ENCODE measurements around the gene ATOH8. TPM values are rescaled to one million over a fixed set of nuclear protein-coding genes. Genes with fewer than 3 reads are reported as not detected.

The ATOH8 gene
- polyA plus RNA-seq, 2 of the 4 experiments (the other 2 are of a cell fraction): 1.8 to 20.0 TPM

DNA sequence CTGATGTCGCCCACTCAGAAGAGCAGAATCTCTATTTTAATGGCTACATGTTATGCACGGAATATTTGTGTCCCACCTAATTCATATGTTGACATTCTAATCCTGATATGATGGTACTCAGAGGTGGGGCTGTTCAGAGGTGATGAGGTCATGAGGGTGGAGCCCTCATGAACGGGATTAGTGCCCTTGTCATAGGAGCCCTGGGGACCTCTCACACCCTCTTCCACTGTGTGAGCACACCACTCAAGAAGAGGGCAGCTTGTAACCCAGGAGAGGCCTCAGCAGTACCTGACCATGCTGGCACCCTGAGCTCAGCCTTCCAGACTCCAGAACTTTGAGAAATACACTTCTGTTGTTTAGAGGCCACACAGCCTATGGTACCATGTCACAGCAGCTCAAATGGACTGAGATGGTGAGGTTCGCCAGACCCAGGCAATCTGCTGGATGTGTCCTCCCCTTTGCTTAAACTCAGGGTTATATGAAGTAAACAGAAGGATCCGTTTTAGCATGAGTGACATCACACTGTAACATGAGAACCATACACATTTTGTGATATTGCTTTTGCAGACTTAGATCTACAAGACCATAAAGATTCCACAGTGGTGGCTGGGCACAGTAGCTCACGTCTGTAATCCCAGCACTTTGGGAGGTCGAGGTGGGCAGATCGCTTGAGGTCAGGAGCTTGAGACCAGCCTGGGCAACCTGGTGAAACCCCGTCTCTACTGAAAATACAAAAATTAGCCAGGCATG lies 48.7 kb downstream of the ATOH8 start:
- no peak for FAIRE-seq
- Histone ChIP-seq H3K4me1 (peaks cover 48% of the 10 kb centered on the region), H3K4me3 (no peak overlapping the region), H3K27ac (no peak overlapping the region), H3K4me2 (no peak overlapping the region), H3K9me3 (peaks cover 10% of the 10 kb centered on the region; the same call in 2 of the 3 replicates)
- TF ChIP-seq RARB (CRISPR knock-in tag; IDR thresholded peaks at IDR 0.05) (no peak), HEYL (CRISPR knock-in tag; IDR thresholded peaks at IDR 0.05) (no peak), ZNF302 (CRISPR knock-in tag; IDR thresholded peaks at IDR 0.05) (no peak)
- TF ChIP-seq, protein P1, sequence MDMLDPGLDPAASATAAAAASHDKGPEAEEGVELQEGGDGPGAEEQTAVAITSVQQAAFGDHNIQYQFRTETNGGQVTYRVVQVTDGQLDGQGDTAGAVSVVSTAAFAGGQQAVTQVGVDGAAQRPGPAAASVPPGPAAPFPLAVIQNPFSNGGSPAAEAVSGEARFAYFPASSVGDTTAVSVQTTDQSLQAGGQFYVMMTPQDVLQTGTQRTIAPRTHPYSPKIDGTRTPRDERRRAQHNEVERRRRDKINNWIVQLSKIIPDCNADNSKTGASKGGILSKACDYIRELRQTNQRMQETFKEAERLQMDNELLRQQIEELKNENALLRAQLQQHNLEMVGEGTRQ (IDR thresholded peaks at IDR 0.05): no peak
- no peak for ATAC-seq
- POLR2A ChIA-PET: no interaction called here
- CTCF ChIA-PET: interaction anchor here (0.7 to 35.1 kb wide), 7 partner anchors 11 to 828 kb away, joined by 3 to 1675 read pairs (median 8); partner anchors contain the start of gene ATOH8
- WGBS (ENCODE audit: missing lambda C conversion rate): 71% methylated on average over 9 of the region's 9 CpGs
- no peak for DNase-seq (ENCODE audit: low read depth in 1 of 2, low spot score in 1 of 2)

DNA sequence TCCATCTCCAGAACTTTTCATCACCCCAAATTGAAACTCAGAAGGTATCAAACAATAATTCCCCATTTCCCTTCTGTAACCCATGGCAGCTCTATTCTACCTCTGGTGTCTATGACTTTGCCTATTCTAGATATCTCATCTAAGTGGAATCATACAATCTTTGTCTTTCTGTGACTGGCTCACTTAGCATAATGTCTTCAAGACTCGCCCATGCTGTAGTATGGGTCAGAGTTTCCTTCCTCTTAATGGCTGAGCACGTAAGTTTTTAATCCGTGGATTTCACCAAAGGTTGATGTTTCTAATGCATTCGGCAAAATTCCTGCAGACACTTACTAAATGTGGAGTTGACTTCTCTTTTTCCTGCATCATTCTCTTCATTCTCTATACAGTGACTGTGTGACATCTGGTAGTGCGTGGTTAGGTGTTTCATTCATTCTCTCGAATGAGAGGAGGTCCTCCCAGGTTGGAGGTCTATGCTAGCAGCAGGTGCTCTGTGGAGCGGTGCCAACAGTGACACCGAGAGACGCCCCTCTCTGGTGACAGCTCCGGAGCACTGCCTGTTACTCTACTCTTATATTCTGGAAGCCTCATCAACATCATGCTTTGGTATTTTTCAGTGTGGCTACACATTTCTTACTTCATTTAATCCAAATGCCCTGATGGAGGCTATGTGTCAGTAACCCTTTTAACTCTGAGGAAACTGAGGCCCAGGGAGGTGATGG lies 50.1 kb downstream of the ATOH8 start:
- 87% methylated on average over 10 of the region's 10 CpGs for WGBS (ENCODE audit: missing lambda C conversion rate)
- DNase-seq (ENCODE audit: low read depth in 1 of 2, low spot score in 1 of 2) (no peak), FAIRE-seq (no peak), ATAC-seq (no peak)
- peak overlapping the region; percentile 29 to 56; a peak in 3 of 6 replicates for H3K27ac ChIP-seq
- no peak overlapping the region for H3K4me3 ChIP-seq
- ChIA-PET POLR2A (no interaction called here), CTCF (interaction anchor here (0.9 to 35.1 kb wide), 5 partner anchors 9 to 95 kb away, joined by 3 to 1675 read pairs (median 74); partner anchors contain the start of gene ATOH8)
- peaks cover 43% of the 10 kb centered on the region for H3K4me1 ChIP-seq
- H3K4me2 ChIP-seq: no peak overlapping the region
- TF ChIP-seq ZFP36 (IDR thresholded peaks at IDR 0.05; ENCODE audit: borderline replicate concordance, partially characterized antibody) (no peak), ZSCAN20 (CRISPR knock-in tag; IDR thresholded peaks at IDR 0.05) (no peak), KDM1A (IDR thresholded peaks at IDR 0.05; ENCODE audit: low read depth) (no peak), GATA3 (IDR thresholded peaks at IDR 0.05; ENCODE audit: borderline replicate concordance) (no peak), SREBF2 (IDR thresholded peaks at IDR 0.05) (no peak), HOXB13 (CRISPR knock-in tag; IDR thresholded peaks at IDR 0.05; ENCODE audit: low read depth) (no peak), SMC3 (IDR thresholded peaks at IDR 0.05) (no peak)
- TF ChIP-seq, protein P2, sequence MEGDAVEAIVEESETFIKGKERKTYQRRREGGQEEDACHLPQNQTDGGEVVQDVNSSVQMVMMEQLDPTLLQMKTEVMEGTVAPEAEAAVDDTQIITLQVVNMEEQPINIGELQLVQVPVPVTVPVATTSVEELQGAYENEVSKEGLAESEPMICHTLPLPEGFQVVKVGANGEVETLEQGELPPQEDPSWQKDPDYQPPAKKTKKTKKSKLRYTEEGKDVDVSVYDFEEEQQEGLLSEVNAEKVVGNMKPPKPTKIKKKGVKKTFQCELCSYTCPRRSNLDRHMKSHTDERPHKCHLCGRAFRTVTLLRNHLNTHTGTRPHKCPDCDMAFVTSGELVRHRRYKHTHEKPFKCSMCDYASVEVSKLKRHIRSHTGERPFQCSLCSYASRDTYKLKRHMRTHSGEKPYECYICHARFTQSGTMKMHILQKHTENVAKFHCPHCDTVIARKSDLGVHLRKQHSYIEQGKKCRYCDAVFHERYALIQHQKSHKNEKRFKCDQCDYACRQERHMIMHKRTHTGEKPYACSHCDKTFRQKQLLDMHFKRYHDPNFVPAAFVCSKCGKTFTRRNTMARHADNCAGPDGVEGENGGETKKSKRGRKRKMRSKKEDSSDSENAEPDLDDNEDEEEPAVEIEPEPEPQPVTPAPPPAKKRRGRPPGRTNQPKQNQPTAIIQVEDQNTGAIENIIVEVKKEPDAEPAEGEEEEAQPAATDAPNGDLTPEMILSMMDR (IDR thresholded peaks at IDR 0.05): no peak
- TF ChIP-seq, protein P3, sequence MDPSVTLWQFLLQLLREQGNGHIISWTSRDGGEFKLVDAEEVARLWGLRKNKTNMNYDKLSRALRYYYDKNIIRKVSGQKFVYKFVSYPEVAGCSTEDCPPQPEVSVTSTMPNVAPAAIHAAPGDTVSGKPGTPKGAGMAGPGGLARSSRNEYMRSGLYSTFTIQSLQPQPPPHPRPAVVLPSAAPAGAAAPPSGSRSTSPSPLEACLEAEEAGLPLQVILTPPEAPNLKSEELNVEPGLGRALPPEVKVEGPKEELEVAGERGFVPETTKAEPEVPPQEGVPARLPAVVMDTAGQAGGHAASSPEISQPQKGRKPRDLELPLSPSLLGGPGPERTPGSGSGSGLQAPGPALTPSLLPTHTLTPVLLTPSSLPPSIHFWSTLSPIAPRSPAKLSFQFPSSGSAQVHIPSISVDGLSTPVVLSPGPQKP (IDR thresholded peaks at IDR 0.05; ENCODE audit: low read depth, low read length): no peak
- TF ChIP-seq, protein P4, sequence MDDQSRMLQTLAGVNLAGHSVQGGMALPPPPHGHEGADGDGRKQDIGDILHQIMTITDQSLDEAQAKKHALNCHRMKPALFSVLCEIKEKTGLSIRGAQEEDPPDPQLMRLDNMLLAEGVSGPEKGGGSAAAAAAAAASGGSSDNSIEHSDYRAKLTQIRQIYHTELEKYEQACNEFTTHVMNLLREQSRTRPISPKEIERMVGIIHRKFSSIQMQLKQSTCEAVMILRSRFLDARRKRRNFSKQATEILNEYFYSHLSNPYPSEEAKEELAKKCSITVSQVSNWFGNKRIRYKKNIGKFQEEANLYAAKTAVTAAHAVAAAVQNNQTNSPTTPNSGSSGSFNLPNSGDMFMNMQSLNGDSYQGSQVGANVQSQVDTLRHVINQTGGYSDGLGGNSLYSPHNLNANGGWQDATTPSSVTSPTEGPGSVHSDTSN (IDR thresholded peaks at IDR 0.05): no peak
- TF ChIP-seq, protein P5, sequence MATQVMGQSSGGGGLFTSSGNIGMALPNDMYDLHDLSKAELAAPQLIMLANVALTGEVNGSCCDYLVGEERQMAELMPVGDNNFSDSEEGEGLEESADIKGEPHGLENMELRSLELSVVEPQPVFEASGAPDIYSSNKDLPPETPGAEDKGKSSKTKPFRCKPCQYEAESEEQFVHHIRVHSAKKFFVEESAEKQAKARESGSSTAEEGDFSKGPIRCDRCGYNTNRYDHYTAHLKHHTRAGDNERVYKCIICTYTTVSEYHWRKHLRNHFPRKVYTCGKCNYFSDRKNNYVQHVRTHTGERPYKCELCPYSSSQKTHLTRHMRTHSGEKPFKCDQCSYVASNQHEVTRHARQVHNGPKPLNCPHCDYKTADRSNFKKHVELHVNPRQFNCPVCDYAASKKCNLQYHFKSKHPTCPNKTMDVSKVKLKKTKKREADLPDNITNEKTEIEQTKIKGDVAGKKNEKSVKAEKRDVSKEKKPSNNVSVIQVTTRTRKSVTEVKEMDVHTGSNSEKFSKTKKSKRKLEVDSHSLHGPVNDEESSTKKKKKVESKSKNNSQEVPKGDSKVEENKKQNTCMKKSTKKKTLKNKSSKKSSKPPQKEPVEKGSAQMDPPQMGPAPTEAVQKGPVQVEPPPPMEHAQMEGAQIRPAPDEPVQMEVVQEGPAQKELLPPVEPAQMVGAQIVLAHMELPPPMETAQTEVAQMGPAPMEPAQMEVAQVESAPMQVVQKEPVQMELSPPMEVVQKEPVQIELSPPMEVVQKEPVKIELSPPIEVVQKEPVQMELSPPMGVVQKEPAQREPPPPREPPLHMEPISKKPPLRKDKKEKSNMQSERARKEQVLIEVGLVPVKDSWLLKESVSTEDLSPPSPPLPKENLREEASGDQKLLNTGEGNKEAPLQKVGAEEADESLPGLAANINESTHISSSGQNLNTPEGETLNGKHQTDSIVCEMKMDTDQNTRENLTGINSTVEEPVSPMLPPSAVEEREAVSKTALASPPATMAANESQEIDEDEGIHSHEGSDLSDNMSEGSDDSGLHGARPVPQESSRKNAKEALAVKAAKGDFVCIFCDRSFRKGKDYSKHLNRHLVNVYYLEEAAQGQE (IDR thresholded peaks at IDR 0.05): no peak
- peaks cover 10% of the 10 kb centered on the region; the same call in 2 of the 3 replicates for H3K9me3 ChIP-seq

Data from A549 (cell line).